Activated B cell treated with CpG ODN at 0.5 μM for 24 hours (primary cell): Measurements from ENCODE around the gene PLEKHO2. TPM values are rescaled to one million over a fixed set of nuclear protein-coding genes. Genes with fewer than 3 reads are reported as not detected.

Source experiments
- ATAC-seq: fragments of 200-7000 bp; cut with Tn5 transposase; one replicate; pipeline ENCODE4 v1.10.0; 2021; ENCODE audit warnings: low read depth, mild to moderate bottlenecking, moderate library complexity
- CTCF ChIA-PET: fragments of 350-600 bp; sonication (Branson Sonifier 250); formaldehyde crosslinking; loops from one replicate; lab custom pipeline; 2021; ENCODE audit warnings: antibody characterized with exemption; lab: Charles Lee
- POLR2A ChIA-PET: fragments of 350-600 bp; sonication (Branson Sonifier 250); formaldehyde crosslinking; loops from one replicate; lab custom pipeline; 2021; ENCODE audit warnings: antibody characterized with exemption; lab: Charles Lee
- DNase-seq: peaks from one replicate; pipeline ENCODE4 v3.0.0; 2022
- H3K27ac Mint-ChIP-seq: one replicate; pipeline ENCODE4 v1.8.0; 2020; ENCODE audit warnings: mixed read lengths
- H3K27me3 Mint-ChIP-seq: one replicate; pipeline ENCODE4 v1.8.0; 2021; ENCODE audit warnings: mixed read lengths
- H3K36me3 Mint-ChIP-seq: one replicate; pipeline ENCODE4 v1.8.0; 2021; ENCODE audit warnings: low read depth, mixed read lengths
- H3K4me1 Mint-ChIP-seq: one replicate; pipeline ENCODE4 v1.8.0; 2021; ENCODE audit warnings: mixed read lengths
- H3K4me3 Mint-ChIP-seq: one replicate; pipeline ENCODE4 v1.8.0; 2020; ENCODE audit warnings: mild to moderate bottlenecking, mixed read lengths
- H3K9me3 Mint-ChIP-seq: one replicate; pipeline ENCODE4 v1.8.0; 2020; ENCODE audit warnings: mixed read lengths
- CTCF ChIP-seq: fragments of 200-600 bp; IDR thresholded peaks from one replicate; pipeline ENCODE4 v1.8.0; 2022; ENCODE audit warnings: antibody characterized with exemption, mild to moderate bottlenecking
- intact Hi-C: fragments of 100-400 bp; cut with micrococcal nuclease; formaldehyde crosslinking; loops from one replicate; pipeline ENCODE4 v1.15.1; 2024
- total RNA-seq: library from RNA; stranded (reverse); gene quantifications from 2 replicates; pipeline ENCODE4 v1.2.3, GENCODE V29; 2022

Gene PLEKHO2
- total RNA-seq, 1 donor from 2014 or later, result 38.1 TPM

GRCh38 chr15:64833690-64834089 is 8.0 kb upstream of the PLEKHO2 start:
- TF ChIP-seq CTCF, result no peak
- peaks cover 2% of the 10 kb centered on the region for H3K9me3 Mint-ChIP-seq
- intact Hi-C loops, result loop anchor here (10.0 kb wide), 1 partner anchor 679 kb away; the partner anchor contains the start of gene SNX22
- no peak for ATAC-seq
- H3K4me1 Mint-ChIP-seq, result peaks cover 15% of the 10 kb centered on the region
- POLR2A ChIA-PET, result interaction anchor here (0.6 to 2.1 kb wide), 6 partner anchors 9 to 143 kb away, joined by 3 to 4 read pairs (median 4); no protein-coding TSS in a partner anchor
- H3K27me3 Mint-ChIP-seq, result no peaks in the 10 kb centered on the region
- CTCF ChIA-PET, result no interaction called here
- no peak overlapping the region for H3K27ac Mint-ChIP-seq
- DNase-seq, result no peak
- no peaks in the 10 kb centered on the region for H3K36me3 Mint-ChIP-seq
- H3K4me3 Mint-ChIP-seq, result no peak overlapping the region

- ATAC-seq (no peak), DNase-seq (no peak)
- peak overlapping the region; percentile 50 for H3K27ac Mint-ChIP-seq
- no peak for TF ChIP-seq CTCF
- H3K36me3 Mint-ChIP-seq, result no peaks in the 10 kb centered on the region
- peak overlapping the region; percentile 60 for H3K4me3 Mint-ChIP-seq
- POLR2A ChIA-PET, result interaction anchor here (0.6 to 7.3 kb wide), 11 partner anchors 9 to 450 kb away, joined by 3 to 138 read pairs (median 4); partner anchors contain the start of genes PARP16 and PIF1
- peaks cover 23% of the 10 kb centered on the region for H3K4me1 Mint-ChIP-seq
- H3K9me3 Mint-ChIP-seq, result peaks cover 2% of the 10 kb centered on the region
- no peaks in the 10 kb centered on the region for H3K27me3 Mint-ChIP-seq
- intact Hi-C loops, result loop anchor here (10.0 kb wide), 1 partner anchor 681 kb away; the partner anchor contains the start of gene SNX22
- CTCF ChIA-PET, result interaction anchor here (0.9 to 2.1 kb wide), 23 partner anchors 9 to 173 kb away, joined by 3 to 30 read pairs (median 4); partner anchors contain the start of gene PIF1
Observed at GRCh38 chr15:64836023-64836536, 5.6 kb upstream of the PLEKHO2 start.

- DNase-seq, result no peak
- CTCF ChIA-PET, result interaction anchor here (0.8 to 2.5 kb wide), 4 partner anchors 11 to 68 kb away, joined by 3 to 8 read pairs (median 3); no protein-coding TSS in a partner anchor
- H3K4me3 Mint-ChIP-seq, result no peak overlapping the region
- peaks cover 5% of the 10 kb centered on the region for H3K36me3 Mint-ChIP-seq
- POLR2A ChIA-PET, result interaction anchor here (0.7 to 7.3 kb wide), 6 partner anchors 10 to 75 kb away, joined by 3 to 138 read pairs (median 4); partner anchors contain the start of gene PIF1
- ATAC-seq, result no peak
- no peak for TF ChIP-seq CTCF
- peaks cover 25% of the 10 kb centered on the region for H3K4me1 Mint-ChIP-seq
- intact Hi-C loops, result loop anchor here (10.0 kb wide), 1 partner anchor 683 kb away; the partner anchor contains the start of gene SNX22
- no peaks in the 10 kb centered on the region for H3K27me3 Mint-ChIP-seq
- H3K9me3 Mint-ChIP-seq, result peaks cover 2% of the 10 kb centered on the region
- H3K27ac Mint-ChIP-seq, result peak overlapping the region; percentile 27
Observed at GRCh38 chr15:64837502-64837901, 4.2 kb upstream of the PLEKHO2 start.

- ATAC-seq, result no peak
- Mint-ChIP-seq H3K4me1 (peaks cover 53% of the 10 kb centered on the region), H3K27me3 (no peaks in the 10 kb centered on the region), H3K27ac (peak overlapping the region; percentile 75), H3K9me3 (no peaks in the 10 kb centered on the region), H3K36me3 (peaks cover 21% of the 10 kb centered on the region), H3K4me3 (peak overlapping the region; percentile 83)
- intact Hi-C loops, result loop anchor here (1.0 to 10.0 kb wide), 6 partner anchors 16 to 746 kb away; partner anchors contain the start of genes CIAO2A, PIF1, SNX1 and SPG21
- no peak for TF ChIP-seq CTCF
- ChIA-PET CTCF (interaction anchor here (0.9 to 2.1 kb wide), 5 partner anchors 14 to 113 kb away, joined by 4 to 21 read pairs (median 5); no protein-coding TSS in a partner anchor), POLR2A (interaction anchor here (0.6 to 7.3 kb wide), 12 partner anchors 15 to 149 kb away, joined by 3 to 138 read pairs (median 4); partner anchors contain the start of genes PIF1 and SPG21)
- no peak for DNase-seq
Observed at GRCh38 chr15:64841060-64841343, 713 bp upstream of the PLEKHO2 start.
